GM23248 (cell line): ENCODE data around the gene CORO2B. TPM values are rescaled to one million over a fixed set of nuclear protein-coding genes. Genes with fewer than 3 reads are reported as not detected.
A peak's percentile ranks its signal among the peaks of the same experiment; 100 is the strongest.

Experiments used
- DNase-seq: peaks from one replicate; pipeline ENCODE4 v3.0.0-alpha.2; 2015
- H2AFZ ChIP-seq: fragments of 200-600 bp; sonication (generic); 2 replicates; pipeline ENCODE4 v1.6.1; 2016; ENCODE audit warnings: antibody characterized with exemption
- H3F3A ChIP-seq: fragments of 200-600 bp; sonication (generic); 2 replicates; pipeline ENCODE4 v1.6.1; 2016; ENCODE audit warnings: mild to moderate bottlenecking, antibody characterized with exemption, mixed run types; ENCODE audit not compliant: insufficient read depth
- H3K27ac ChIP-seq: fragments of 200-600 bp; sonication (generic); 2 replicates; pipeline ENCODE4 v1.5.1; 2016; ENCODE audit warnings: mild to moderate bottlenecking
- H3K27me3 ChIP-seq: fragments of 200-600 bp; sonication (generic); replicated peaks from 2 replicates; pipeline ENCODE4 v1.6.1; 2016; ENCODE audit warnings: mild to moderate bottlenecking; ENCODE audit not compliant: insufficient read depth
- H3K36me3 ChIP-seq: fragments of 200-600 bp; sonication (generic); 2 replicates; pipeline ENCODE4 v1.6.1; 2016; ENCODE audit warnings: low read depth, mild to moderate bottlenecking
- H3K4me1 ChIP-seq: fragments of 200-600 bp; sonication (generic); 2 replicates; pipeline ENCODE4 v1.6.1; 2016; ENCODE audit warnings: mild to moderate bottlenecking; ENCODE audit not compliant: insufficient read depth
- H3K4me2 ChIP-seq: fragments of 200-600 bp; sonication (generic); one replicate; pipeline ENCODE4 v1.6.1; 2016; ENCODE audit warnings: mild to moderate bottlenecking; ENCODE audit not compliant: unreplicated experiment
- H3K4me3 ChIP-seq: fragments of 200-600 bp; sonication (generic); 2 replicates; pipeline ENCODE4 v1.5.1; 2016; ENCODE audit warnings: mild to moderate bottlenecking
- H3K79me2 ChIP-seq: fragments of 200-600 bp; sonication (generic); 2 replicates; pipeline ENCODE4 v1.6.1; 2016; ENCODE audit warnings: mild to moderate bottlenecking; ENCODE audit not compliant: insufficient read depth
- H3K9ac ChIP-seq: fragments of 200-600 bp; sonication (generic); 2 replicates; pipeline ENCODE4 v1.6.1; 2016; ENCODE audit warnings: mild to moderate bottlenecking
- H3K9me2 ChIP-seq: fragments of 200-600 bp; sonication (generic); 2 replicates; pipeline ENCODE4 v1.6.1; 2016; ENCODE audit warnings: mixed run types, mild to moderate bottlenecking, moderate library complexity; ENCODE audit not compliant: insufficient read depth
- H3K9me3 ChIP-seq: fragments of 200-600 bp; sonication (generic); one replicate; pipeline ENCODE4 v1.6.1; 2017; ENCODE audit warnings: low read depth
- H4K20me1 ChIP-seq: fragments of 200-600 bp; sonication (generic); 2 replicates; pipeline ENCODE4 v1.6.0; 2016; ENCODE audit not compliant: insufficient read depth
- EZH2 ChIP-seq: fragments of 200-600 bp; sonication (generic); IDR thresholded peaks from 2 replicates; pipeline ENCODE4 v1.6.1; 2018; ENCODE audit warnings: antibody characterized with exemption, mild to moderate bottlenecking; ENCODE audit not compliant: insufficient read depth, poor library complexity, severe bottlenecking
- EZH2phosphoT487 ChIP-seq: fragments of 200-600 bp; sonication (generic); IDR thresholded peaks from 2 replicates; pipeline ENCODE4 v1.6.1; 2018; ENCODE audit warnings: antibody characterized with exemption, moderate library complexity, mild to moderate bottlenecking, low read depth; ENCODE audit not compliant: insufficient read depth
- WGBS, 2 experiments: methylation state at CpG; one replicate each; pipeline ENCODE4 v1.1.6; 2015 to 2017; ENCODE audit warnings: low lambda C conversion rate in 2 of 2, low coverage in 1 of 2; ENCODE audit errors: missing lambda C conversion rate in 2 of 2; 5-methylcytosine and 5-hydroxymethylcytosine counted together
- in situ Hi-C: fragments of 300-500 bp; cut with MboI; formaldehyde crosslinking; loops from 2 replicates; pipeline ENCODE4 v1.15.0; 2020
- polyA plus RNA-seq: library from polyadenylated mRNA; unstranded; fragments of >200 nt; fragmentation: Nextera tagmentation; extraction: Ambion mirVana; gene quantifications from 2 replicates; pipeline ENCODE4 v1.2.1, GENCODE V29; 2016
- total RNA-seq: library from RNA; depleted of rRNA; stranded (reverse); fragments of >200 nt; shearing (Covaris generic); gene quantifications from 2 replicates; pipeline ENCODE4 v1.2.3, GENCODE V29; 2014

The CORO2B gene
- total and polyA plus RNA-seq, 2 experiments from 2014 or later: 2.7 to 7.7 TPM

DNA sequence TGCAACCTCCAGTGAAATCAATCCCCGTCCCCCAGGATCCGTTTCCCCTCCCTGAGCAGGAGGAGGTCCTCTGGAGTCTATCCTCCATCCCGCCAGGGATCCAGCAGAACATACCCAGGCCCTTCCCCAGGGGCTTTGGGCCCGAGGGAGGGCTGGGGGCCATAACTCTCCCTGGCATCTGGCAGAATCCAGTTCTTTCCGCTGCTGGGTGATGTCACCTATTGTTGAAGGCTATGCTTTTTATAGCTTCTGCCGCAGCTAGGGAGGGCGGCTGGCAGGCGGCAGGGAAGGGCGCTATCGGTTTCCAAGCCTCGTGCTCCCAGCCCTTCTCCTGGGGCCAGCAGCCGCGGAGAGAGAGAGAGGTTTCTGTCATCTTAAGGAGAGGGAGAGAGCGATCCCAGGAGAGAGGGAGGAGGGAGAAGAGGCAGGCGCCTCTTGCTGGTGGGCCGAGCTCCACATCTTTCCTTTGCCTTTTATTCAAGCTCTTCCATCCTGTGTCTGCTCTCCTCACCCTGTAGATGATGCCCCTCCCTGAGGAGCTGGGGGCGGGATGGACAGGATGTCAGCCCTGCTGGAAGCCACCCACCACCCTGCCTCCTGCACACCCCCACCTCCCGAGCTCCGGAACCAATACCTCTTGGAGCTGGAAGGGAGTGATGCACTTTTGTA lies 121.8 kb downstream of the CORO2B start:
- H3K9me3 ChIP-seq: no peaks in the 10 kb centered on the region
- H3K36me3 ChIP-seq: no peaks in the 10 kb centered on the region
- H3K27me3 ChIP-seq: no peaks in the 10 kb centered on the region
- H3F3A ChIP-seq: no peaks in the 10 kb centered on the region
- peak overlapping the region; percentile 22 for H3K4me3 ChIP-seq
- H3K27ac ChIP-seq: no peak overlapping the region
- TF ChIP-seq EZH2phosphoT487 (no peak), EZH2 (no peak)
- 0 out of 2 replicates have a peak, but pooled peaks cover 5% of the 10 kb centered on the region for H3K4me1 ChIP-seq
- H3K4me2 ChIP-seq: peak overlapping the region; percentile 47
- DNase-seq: peak; percentile 80
- no peaks in the 10 kb centered on the region for H3K9me2 ChIP-seq
- H4K20me1 ChIP-seq: no peaks in the 10 kb centered on the region
- 18 to 20% methylated on average over 18 to 19 of the region's 19 CpGs for WGBS, 2 experiments
- H3K9ac ChIP-seq: peak overlapping the region; percentile 60
- H2AFZ ChIP-seq: peak overlapping the region; percentile 57
- in situ Hi-C loops: no loop called here
- no peaks in the 10 kb centered on the region for H3K79me2 ChIP-seq

DNA sequence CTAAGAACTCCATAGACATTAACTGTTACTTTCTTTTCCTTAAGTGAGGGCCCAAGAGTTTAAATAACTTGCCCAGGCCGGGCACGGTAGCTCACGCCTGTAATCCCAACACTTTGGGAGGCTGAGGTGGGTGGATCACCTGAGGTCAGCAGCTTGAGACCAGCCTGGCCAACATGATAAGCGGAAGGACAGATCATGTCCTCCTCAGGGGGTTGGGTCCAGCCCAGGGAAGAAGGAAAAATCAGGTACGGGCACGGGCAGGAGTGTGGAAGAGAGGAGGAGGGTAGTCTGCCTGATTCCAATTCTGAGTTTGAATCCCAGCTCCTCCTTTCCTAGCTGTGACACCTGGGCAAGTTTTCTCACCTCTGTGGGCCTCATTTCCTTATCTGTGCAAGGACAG lies 123.1 kb downstream of the CORO2B start:
- H3K79me2 ChIP-seq: no peaks in the 10 kb centered on the region
- in situ Hi-C loops: no loop called here
- H3K4me1 ChIP-seq: 0 out of 2 replicates have a peak, but pooled peaks cover 5% of the 10 kb centered on the region
- no peak overlapping the region for H3K27ac ChIP-seq
- H4K20me1 ChIP-seq: no peaks in the 10 kb centered on the region
- H3K4me3 ChIP-seq: no peak overlapping the region
- H3F3A ChIP-seq: no peaks in the 10 kb centered on the region
- no peak overlapping the region for H3K9ac ChIP-seq
- no peak for TF ChIP-seq EZH2
- no peak for TF ChIP-seq EZH2phosphoT487
- WGBS, 2 experiments: 98 to 99% methylated on average over 6 of the region's 6 CpGs
- no peak overlapping the region for H3K4me2 ChIP-seq
- no peak for DNase-seq
- H3K27me3 ChIP-seq: no peaks in the 10 kb centered on the region
- H3K9me3 ChIP-seq: no peaks in the 10 kb centered on the region
- H3K9me2 ChIP-seq: no peaks in the 10 kb centered on the region
- H3K36me3 ChIP-seq: no peaks in the 10 kb centered on the region
- H2AFZ ChIP-seq: no peak overlapping the region

DNA sequence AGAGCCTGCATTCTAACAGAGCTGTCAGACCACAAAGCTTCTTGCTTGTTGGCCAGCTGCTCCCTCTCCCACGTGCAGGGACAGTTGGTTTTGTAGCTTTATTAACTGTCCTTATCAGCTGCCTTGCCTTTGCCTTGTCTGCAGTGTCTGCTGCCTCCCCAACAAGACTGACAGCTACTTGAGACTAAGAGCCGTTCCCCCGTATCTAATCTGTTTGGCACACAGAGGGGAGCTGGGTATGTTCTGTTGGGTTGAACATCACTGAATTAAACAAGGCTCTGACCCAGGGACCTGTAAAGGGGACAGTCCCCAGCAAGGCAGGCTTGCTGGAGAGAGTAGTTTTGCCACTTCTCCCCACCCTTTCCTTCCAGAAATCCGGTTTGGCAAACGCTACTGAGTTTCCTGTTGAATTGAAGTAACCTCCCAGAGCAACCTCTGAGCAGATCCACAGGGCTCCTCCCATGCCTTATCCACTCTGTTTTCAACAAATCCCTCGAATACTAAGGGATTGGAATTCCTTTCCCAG lies 125.8 kb downstream of the CORO2B start:
- 36 to 42% methylated on average over 6 of the region's 6 CpGs for WGBS, 2 experiments
- Histone ChIP-seq H3K27ac (no peak overlapping the region), H3K4me1 (0 out of 2 replicates have a peak, but pooled peaks cover 5% of the 10 kb centered on the region), H2AFZ (no peak overlapping the region), H3K9me2 (no peaks in the 10 kb centered on the region), H3K79me2 (no peaks in the 10 kb centered on the region), H3K9me3 (no peaks in the 10 kb centered on the region), H4K20me1 (no peaks in the 10 kb centered on the region), H3K27me3 (no peaks in the 10 kb centered on the region), H3K36me3 (no peaks in the 10 kb centered on the region), H3K4me2 (no peak overlapping the region), H3F3A (no peaks in the 10 kb centered on the region), H3K9ac (no peak overlapping the region), H3K4me3 (no peak overlapping the region)
- peak; percentile 14 for DNase-seq
- no peak for TF ChIP-seq EZH2
- in situ Hi-C loops: no loop called here

DNA sequence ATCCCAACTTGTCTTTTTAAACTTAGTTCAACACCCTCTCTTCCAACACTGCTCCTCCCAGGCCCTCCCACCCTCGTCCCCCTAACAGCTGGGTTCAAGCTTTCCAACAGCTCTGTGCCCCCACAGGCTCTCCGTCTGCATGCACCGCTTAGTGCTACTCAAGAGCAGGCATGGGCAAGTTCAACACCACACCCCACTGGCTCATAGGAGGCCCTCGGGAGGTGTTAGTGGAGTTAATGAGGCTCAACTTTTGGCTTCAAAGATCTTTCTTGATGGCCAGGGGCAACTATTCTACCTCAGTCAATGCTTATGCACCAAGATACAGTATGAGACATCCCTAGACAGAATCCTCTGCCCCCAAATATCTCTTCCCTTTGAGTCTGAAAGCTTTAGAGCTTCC lies 127.5 kb downstream of the CORO2B start:
- WGBS, 2 experiments: 75 to 76% methylated on average over 4 of the region's 4 CpGs
- in situ Hi-C loops: no loop called here
- H3K27ac ChIP-seq: no peak overlapping the region
- no peaks in the 10 kb centered on the region for H4K20me1 ChIP-seq
- H3K9me3 ChIP-seq: no peaks in the 10 kb centered on the region
- H3K4me2 ChIP-seq: no peak overlapping the region
- H3K79me2 ChIP-seq: no peaks in the 10 kb centered on the region
- no peaks in the 10 kb centered on the region for H3K36me3 ChIP-seq
- no peaks in the 10 kb centered on the region for H3K27me3 ChIP-seq
- no peak overlapping the region for H3K4me3 ChIP-seq
- no peak for DNase-seq
- no peak overlapping the region for H2AFZ ChIP-seq
- H3K9me2 ChIP-seq: no peaks in the 10 kb centered on the region
- no peaks in the 10 kb centered on the region for H3K4me1 ChIP-seq
- no peaks in the 10 kb centered on the region for H3F3A ChIP-seq
- no peak for TF ChIP-seq EZH2
- no peak overlapping the region for H3K9ac ChIP-seq

DNA sequence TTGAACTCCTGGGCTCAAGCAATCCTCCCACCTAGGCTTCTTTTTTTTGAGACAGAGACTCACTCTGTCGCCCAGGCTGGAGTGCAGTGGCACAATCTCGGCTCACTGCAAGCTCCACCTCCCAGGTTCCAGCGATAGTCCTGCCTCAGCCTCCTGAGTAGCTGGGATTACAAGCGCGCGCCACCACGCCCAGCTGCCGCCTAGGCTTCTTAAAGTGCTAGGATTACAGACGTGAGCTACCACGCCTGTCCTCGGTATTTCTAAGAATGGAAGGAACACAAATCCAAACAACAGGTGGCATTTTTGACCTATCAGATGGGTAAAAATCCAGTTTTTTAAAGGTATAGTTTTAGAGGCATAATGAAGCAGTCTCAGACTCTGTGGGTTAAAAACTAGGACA lies 128.1 kb downstream of the CORO2B start:
- no peak for DNase-seq
- WGBS, 2 experiments: 94% methylated on average over 11 of the region's 11 CpGs
- H3K9ac ChIP-seq: no peak overlapping the region
- H2AFZ ChIP-seq: no peak overlapping the region
- no peaks in the 10 kb centered on the region for H4K20me1 ChIP-seq
- no peak overlapping the region for H3K4me2 ChIP-seq
- H3K27ac ChIP-seq: no peak overlapping the region
- in situ Hi-C loops: no loop called here
- no peaks in the 10 kb centered on the region for H3K79me2 ChIP-seq
- H3F3A ChIP-seq: no peaks in the 10 kb centered on the region
- H3K27me3 ChIP-seq: no peaks in the 10 kb centered on the region
- TF ChIP-seq EZH2 (no peak), EZH2phosphoT487 (no peak)
- no peaks in the 10 kb centered on the region for H3K36me3 ChIP-seq
- no peaks in the 10 kb centered on the region for H3K9me3 ChIP-seq
- no peak overlapping the region for H3K4me3 ChIP-seq
- H3K4me1 ChIP-seq: no peaks in the 10 kb centered on the region
- no peaks in the 10 kb centered on the region for H3K9me2 ChIP-seq
